Measurements from ENCODE around the gene HS3ST5.
"Not testable (repeated sequence)": the region's sequence is repeated elsewhere in the genome, so short reads cannot be mapped to it uniquely, and the experiment has no call there.

HS3ST5 gene

GRCh38 chr6:114334237-114334636 is 8.6 kb downstream of the HS3ST5 start:
- DNase-seq (ENCODE audit: low spot score), result no peak

- DNase-seq (ENCODE audit: low spot score), result no peak
These were observed 15.7 kb downstream of the HS3ST5 start for GRCh38 chr6:114327074-114327473.

- no peak for DNase-seq (ENCODE audit: low spot score)
These were observed 19.0 kb downstream of the HS3ST5 start for GRCh38 chr6:114323784-114324183.

- no peak for DNase-seq (ENCODE audit: low spot score)
These were observed 23.1 kb downstream of the HS3ST5 start for GRCh38 chr6:114319749-114320148.

GRCh38 chr6:114315831-114316595 is 26.8 kb downstream of the HS3ST5 start:
- no peak for DNase-seq (ENCODE audit: low spot score)

GRCh38 chr6:114313816-114314215 is 29.0 kb downstream of the HS3ST5 start:
- DNase-seq (ENCODE audit: low spot score), result not testable (repeated sequence)

GRCh38 chr6:114312931-114313330 is 29.9 kb downstream of the HS3ST5 start:
- DNase-seq (ENCODE audit: low spot score), result no peak

GRCh38 chr6:114310053-114310452 is 32.8 kb downstream of the HS3ST5 start:
- no peak for DNase-seq (ENCODE audit: low spot score)

- no peak for DNase-seq (ENCODE audit: low spot score)
These were observed 38.4 kb downstream of the HS3ST5 start for GRCh38 chr6:114304304-114304887.

GRCh38 chr6:114301596-114302219 is 41.1 kb downstream of the HS3ST5 start:
- DNase-seq (ENCODE audit: low spot score), result no peak

GRCh38 chr6:114297135-114297534 is 45.7 kb downstream of the HS3ST5 start:
- DNase-seq (ENCODE audit: low spot score), result no peak

GRCh38 chr6:114292431-114292830 is 50.4 kb downstream of the HS3ST5 start:
- DNase-seq (ENCODE audit: low spot score), result no peak

- DNase-seq (ENCODE audit: low spot score), result no peak
These were observed 51.4 kb downstream of the HS3ST5 start for GRCh38 chr6:114291428-114291827.

GRCh38 chr6:114290864-114291263 is 52.0 kb downstream of the HS3ST5 start:
- DNase-seq (ENCODE audit: low spot score), result no peak

GRCh38 chr6:114288701-114289495 is 53.9 kb downstream of the HS3ST5 start:
- DNase-seq (ENCODE audit: low spot score), result no peak

- DNase-seq (ENCODE audit: low spot score), result no peak
These were observed 55.4 kb downstream of the HS3ST5 start for GRCh38 chr6:114287461-114287860.

GRCh38 chr6:114286211-114286610 is 56.6 kb downstream of the HS3ST5 start:
- DNase-seq (ENCODE audit: low spot score), result no peak

- DNase-seq (ENCODE audit: low spot score), result no peak
These were observed 58.5 kb downstream of the HS3ST5 start for GRCh38 chr6:114284281-114284680.

GRCh38 chr6:114282292-114282691 is 60.5 kb downstream of the HS3ST5 start:
- no peak for DNase-seq (ENCODE audit: low spot score)

- no peak for DNase-seq (ENCODE audit: low spot score)
These were observed 61.3 kb downstream of the HS3ST5 start for GRCh38 chr6:114281496-114281895.

GRCh38 chr6:114280239-114280982 is 62.4 kb downstream of the HS3ST5 start:
- DNase-seq (ENCODE audit: low spot score), result no peak

GRCh38 chr6:114277220-114277619 is 65.6 kb downstream of the HS3ST5 start:
- no peak for DNase-seq (ENCODE audit: low spot score)

All from CD4-positive, alpha-beta T cell treated with Interleukin-6 at 100 ng/mL for 8 hours (primary cell).